NCI-H1417 (cell line): Measurements from ENCODE around the gene LRRC14B.
"Not testable (repeated sequence)": the region's sequence is repeated elsewhere in the genome, so short reads cannot be mapped to it uniquely, and the experiment has no call there.

Experiments used
- DNase-seq, 3 experiments: peaks; one replicate each; lab custom pipeline; 2025; lab: John Stamatoyannopoulos, UW

Gene LRRC14B

GRCh38 chr5:160173-160510 is 31.2 kb upstream of the LRRC14B start:
- no peak for DNase-seq

- DNase-seq: no peak
Observed at GRCh38 chr5:160921-161802, 30.1 kb upstream of the LRRC14B start.

GRCh38 chr5:161803-162110 is 29.5 kb upstream of the LRRC14B start:
- DNase-seq: no peak

DNA sequence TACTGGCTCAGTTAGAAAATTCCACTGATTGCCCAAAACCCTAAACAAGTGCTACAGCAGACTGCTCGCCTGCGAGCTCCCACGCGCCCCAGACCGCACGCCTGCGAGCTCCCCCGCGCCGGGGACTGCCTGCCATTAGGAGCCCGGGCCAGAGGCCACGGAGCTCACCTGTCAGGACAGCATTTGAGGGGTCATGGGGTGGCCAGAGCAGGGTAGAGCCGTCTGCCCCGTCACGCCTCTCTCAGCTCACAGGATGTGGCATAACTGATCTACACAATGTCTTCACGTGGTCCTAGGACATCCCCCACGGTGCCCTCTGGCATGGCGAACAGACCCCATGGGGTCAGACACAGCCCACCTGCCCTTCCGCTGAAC is 29.1 kb upstream of the LRRC14B start:
- DNase-seq: no peak

DNA sequence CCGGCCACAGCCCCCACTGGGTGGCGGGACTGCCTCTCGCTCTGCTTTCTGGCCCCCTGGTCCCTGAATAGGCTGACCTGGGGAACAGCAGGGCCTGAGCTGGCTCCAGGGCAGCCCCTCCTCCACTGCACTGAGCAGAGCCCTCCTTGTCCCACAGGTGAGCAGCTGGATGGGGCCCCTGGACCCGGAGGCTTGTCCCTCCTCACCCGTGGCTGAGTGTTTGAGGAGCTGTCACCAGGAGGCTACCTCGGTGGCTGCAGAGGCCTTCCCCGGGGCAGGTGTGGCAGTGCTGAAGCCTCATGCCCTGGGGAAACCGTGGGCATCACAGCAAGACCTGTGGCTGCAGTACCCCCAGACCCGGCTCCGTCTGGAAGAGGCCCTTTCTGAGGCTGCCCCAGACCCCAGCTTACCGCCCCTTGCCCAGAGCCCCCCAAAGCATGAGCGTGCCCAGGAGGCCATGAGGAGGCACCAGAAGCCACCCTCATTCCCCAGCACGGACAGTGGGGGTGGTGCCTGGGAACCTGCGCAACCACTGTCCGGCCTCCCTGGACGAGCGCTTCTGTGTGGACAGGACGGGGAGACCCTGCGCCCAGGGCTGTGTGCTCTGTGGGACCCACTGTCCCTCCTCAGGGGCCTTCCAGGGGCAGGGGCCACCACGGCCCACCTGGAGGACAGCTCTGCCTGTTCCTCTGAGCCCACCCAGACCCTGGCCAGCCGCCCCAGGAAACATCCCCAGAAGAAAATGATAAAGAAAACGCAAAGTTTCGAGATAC is 28.5 kb upstream of the LRRC14B start:
- DNase-seq: no peak

- DNase-seq: no peak
Observed at GRCh38 chr5:163338-163620, 28.0 kb upstream of the LRRC14B start.

DNA sequence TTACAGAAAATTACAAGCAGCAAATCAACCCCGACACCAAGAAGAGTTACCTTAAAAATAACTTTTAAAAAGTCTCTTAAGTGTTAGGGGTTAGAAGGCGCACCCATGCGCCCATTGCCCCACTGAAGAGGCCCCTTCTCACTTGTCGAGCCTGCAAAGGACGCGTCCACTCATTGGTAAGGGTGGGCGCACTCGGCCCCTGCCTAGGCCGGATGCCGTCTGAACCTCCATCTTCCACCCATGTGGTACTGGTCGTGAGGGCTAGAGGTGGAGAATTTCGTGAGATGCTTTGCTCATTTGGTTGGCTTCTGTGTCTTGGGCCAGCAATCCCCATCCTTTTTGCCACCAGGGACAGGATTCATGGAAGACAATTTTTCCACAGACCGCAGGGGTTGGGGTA is 27.5 kb upstream of the LRRC14B start:
- no peak for DNase-seq

- no peak for DNase-seq
Observed at GRCh38 chr5:164244-164643, 27.1 kb upstream of the LRRC14B start.

DNA sequence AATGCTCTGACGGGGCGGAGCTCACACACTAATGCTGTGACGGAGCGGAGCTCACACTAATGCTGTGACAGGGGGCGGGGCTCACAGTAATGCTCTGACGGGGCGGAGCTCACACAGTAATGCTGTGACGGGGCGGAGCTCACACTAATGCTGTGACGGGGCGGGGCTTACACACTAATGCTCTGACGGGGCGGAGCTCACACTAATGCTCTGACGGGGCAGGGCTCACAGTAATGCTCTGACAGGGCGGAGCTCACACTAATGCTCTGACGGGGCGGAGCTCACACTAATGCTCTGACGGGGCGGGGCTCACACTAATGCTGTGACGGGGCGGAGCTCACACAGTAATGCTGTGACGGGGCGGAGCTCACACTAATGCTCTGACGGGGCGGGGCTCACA is 26.5 kb upstream of the LRRC14B start:
- not testable (repeated sequence) for DNase-seq

DNA sequence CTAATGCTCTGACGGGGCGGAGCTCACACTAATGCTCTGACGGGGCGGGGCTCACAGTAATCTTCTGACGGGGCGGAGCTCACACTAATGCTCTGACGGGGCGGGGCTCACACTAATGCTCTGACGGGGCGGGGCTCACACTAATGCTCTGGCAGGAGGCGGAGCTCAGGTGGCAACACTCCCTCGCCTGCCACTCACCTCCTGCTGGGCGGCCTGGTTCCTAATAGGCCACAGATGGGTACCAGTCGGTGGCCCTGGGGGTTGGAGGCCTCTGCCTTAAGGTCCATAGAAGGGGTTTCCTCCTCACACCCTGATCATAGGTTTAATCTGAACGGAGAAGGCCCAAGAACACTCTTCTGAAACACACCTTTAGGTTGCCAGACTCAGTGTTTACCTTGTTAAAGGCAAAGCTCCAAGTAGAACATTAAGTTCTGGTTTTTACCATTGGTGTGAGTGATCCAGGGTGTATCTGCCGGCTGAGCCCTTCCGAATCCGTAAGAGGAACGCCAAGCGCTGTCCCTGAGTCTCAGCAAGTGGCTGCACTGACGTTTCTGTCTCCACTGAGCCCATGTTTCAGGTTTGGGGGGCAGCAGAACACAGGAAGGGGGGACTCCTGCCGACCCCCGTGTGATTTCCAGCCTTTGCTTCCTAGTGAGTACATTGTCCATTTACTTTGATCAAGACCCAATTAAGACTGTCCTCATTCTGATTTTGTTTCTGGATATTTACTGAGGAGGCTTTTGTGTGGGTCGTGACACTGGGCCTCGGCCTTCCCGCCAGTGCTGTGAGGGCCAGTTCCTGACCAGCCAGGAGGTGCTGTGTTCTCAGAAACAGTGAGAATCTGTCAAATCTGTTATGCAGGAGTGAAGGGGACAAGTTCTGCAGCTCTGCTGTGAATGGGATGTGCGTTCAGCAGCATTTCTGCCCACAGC is 24.6 kb upstream of the LRRC14B start:
- no peak for DNase-seq

DNA sequence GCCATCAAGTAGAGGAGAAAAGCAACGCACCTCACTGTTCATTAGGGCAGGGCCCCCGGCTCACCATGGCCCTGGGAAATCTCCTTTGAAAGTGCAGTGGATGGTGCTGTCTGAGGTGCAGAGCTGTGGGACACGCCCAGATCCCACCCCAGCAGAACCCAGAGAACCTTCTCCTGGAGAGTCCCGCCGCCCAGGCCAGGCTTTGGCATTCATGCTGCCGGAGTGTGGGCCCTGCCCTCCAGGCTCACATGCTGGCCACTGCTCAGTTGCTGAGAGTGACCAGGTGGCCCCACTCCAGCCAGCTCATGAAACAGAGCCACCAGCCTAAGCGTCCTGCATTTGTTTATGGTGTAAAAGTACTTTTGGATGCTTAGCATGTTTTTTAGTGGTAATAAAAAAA is 23.8 kb upstream of the LRRC14B start:
- DNase-seq: no peak

GRCh38 chr5:167982-168660 is 23.2 kb upstream of the LRRC14B start:
- no peak for DNase-seq

GRCh38 chr5:169071-169727 is 22.1 kb upstream of the LRRC14B start:
- DNase-seq: no peak

DNA sequence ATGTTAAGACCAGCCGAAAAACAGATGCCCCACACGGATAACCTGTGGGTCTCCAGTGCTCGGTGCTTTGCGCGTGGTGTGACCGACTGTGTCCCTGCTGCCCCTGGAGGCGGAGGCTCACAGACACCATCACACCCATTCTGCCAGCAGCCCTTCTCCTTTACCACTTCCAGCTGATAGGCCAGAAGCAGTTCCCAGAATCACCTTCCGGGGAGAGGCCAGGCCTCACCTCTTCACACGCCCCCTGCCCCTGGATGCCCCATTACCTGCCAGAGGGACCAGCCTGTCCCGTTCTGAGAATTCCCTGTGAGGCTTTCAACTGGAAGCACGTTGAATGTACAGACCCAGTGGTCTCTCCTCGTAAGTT is 21.6 kb upstream of the LRRC14B start:
- DNase-seq: no peak

DNA sequence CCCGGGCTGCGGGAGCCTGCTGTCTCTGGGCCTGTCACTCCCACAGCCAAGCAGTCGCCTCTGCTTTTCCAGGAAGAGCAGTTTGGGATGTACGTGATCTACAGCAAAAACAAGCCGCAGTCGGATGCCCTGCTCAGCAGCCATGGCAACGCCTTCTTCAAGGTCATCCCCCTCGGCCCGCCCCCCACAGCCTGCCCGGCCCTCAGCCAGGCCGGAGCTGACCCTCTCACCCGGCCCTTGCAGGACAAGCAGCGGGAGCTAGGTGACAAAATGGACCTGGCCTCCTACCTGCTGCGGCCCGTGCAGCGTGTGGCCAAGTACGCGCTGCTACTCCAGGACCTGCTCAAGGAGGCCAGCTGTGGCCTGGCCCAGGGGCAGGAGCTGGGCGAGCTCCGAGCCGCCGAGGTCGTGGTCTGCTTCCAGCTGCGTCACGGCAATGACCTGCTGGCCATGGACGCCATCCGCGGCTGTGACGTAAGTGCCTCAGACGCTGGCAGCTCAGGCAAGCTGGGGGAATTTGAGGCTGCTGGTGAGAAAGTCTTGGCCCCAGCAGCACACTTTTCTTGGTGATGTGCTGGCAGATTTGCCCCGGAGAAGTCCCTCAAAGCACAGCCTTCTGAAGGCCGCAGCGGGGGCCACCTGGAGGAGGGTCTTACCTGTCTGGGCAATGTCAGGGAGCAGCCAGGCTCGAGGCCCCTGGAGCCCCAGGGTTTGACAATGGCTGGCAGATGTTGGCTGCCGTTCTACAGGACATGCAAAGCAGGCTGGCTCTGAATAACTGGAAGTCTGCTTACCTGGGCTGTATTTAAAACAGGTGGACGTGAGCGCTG is 20.1 kb upstream of the LRRC14B start:
- DNase-seq: no peak

- no peak for DNase-seq
Observed at GRCh38 chr5:171801-172331, 19.4 kb upstream of the LRRC14B start.

GRCh38 chr5:172421-172820 is 18.9 kb upstream of the LRRC14B start:
- no peak for DNase-seq

GRCh38 chr5:172841-173251 is 18.4 kb upstream of the LRRC14B start:
- no peak for DNase-seq

- DNase-seq: no peak
Observed at GRCh38 chr5:173392-174290, 17.7 kb upstream of the LRRC14B start.

DNA sequence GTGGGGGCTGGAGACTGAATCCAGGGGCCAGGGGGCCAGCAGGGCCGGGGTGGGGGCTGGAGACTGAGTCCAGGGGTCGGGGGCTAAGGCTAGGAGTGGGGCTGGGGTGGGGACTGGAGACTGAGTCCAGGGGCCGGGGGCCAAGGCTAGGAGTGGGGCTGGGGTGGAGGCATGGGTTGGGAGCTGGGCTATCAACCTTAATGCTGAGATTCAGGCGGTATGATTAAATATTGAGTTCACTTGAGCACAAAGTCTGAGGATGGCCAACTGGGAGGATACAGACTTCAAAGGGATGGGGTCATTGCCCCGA is 17.0 kb upstream of the LRRC14B start:
- no peak for DNase-seq
